ELR (cell line): ENCODE data around the gene ILDR2.

Experiments
- DNase-seq: peaks from one replicate; pipeline ENCODE4 v3.0.0-alpha.2; 2015; ENCODE audit warnings: low read depth

ILDR2 gene

GRCh38 chr1:166969074-166969677, 6.2 kb downstream of the ILDR2 start:
- no peak for DNase-seq

DNA sequence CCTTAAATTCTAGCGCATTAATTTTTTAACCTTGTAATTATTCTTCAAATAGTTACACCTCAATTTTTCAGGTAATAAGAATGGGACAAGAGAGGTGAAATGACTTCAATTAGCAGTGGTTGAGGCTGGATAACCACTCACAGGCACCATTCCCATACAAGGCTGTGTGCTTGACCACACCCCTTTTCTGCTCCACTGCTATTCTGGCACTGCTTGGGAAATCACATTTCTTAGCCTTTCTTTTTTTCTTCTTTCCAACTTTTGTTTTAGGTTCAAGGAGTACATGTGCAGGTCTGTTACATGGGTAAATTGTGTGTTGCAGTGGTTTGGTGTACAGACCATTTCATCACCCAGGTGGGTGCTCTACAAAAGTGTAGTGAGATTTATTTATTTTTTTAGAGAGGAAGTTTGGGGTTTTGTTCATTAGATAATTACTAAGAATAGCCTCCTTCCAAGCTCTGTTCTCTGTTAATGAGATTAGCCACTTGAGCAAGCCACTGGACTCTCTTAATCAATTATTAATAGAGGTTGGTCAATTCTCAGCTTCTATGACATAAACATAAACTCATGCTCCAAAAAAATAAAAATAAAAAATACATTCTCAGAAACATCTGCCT, 14.4 kb downstream of the ILDR2 start:
- no peak for DNase-seq

GRCh38 chr1:166956872-166957271, 18.5 kb downstream of the ILDR2 start:
- DNase-seq: no peak

- no peak for DNase-seq
Measured at GRCh38 chr1:166956057-166956850, 19.1 kb downstream of the ILDR2 start.

GRCh38 chr1:166953491-166953890, 21.8 kb downstream of the ILDR2 start:
- DNase-seq: no peak

- peak; percentile 86 for DNase-seq
Measured at GRCh38 chr1:166952002-166952746, 23.2 kb downstream of the ILDR2 start.

DNA sequence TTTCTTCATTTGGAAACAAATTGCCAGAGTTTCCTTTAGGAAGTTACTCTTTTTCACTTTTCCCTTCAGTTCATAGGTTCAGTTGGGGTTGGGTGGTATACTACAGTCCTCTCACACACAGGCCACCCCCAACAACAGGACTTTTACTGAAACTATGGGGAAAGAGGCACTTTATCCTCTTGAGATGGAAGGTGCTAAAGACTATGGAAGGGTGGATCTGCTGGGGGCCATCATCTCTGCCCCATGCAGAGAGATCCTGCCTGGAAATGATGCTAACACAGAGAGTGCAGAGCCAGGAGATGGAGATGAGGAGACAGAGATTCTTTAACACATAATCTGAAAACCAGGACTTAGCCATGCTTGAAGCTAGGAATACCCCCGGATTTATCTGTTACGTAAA, 24.3 kb downstream of the ILDR2 start:
- no peak for DNase-seq

GRCh38 chr1:166950156-166950555, 25.2 kb downstream of the ILDR2 start:
- no peak for DNase-seq

DNA sequence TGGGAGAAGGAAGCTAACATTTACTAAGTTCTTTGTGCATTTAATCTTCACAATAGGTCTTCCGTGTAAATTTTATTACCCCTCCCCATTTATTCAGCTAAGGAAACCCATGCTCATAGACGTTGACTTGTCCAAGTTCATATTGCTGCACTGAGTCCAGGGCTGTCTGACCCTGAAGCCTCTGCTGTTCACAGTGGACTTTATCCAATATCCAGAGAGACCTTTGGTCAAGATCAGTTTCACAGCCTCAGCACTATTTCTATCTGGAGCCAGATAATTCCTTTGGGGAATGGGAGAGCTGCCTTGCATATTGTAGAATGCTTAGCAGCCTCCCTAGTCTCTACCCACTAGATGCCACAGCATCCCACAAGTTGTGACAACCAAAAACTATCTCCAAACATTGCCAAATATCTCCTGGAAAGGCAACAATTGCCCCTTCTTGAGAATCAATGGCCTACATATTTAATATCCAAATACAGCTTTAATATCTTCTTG, 26.4 kb downstream of the ILDR2 start:
- no peak for DNase-seq

GRCh38 chr1:166947398-166948043, 27.8 kb downstream of the ILDR2 start:
- DNase-seq: peak; percentile 69

GRCh38 chr1:166944186-166944967, 31.0 kb downstream of the ILDR2 start:
- peak; percentile 78 for DNase-seq

GRCh38 chr1:166939741-166940375, 35.5 kb downstream of the ILDR2 start:
- no peak for DNase-seq

- no peak for DNase-seq
Measured at GRCh38 chr1:166937962-166938361, 37.4 kb downstream of the ILDR2 start.

DNA sequence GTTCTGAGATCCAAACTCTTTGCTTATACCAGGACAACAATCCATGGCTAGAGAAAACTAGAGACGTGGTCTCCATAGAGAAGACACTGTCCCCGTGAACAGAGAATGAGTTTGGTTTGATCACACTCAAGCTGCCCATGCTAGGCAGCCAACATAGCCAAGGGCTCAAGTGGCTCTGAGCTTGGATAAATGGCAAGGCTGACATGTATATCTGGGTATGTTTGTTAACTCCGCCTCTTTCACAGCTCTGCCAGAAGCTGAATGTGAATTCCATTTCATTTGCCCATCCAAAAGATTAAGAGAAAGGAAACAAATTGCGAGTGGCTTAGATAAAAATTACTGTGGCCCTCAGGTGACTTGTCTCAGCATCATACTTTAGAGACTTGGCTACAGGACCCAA, 38.0 kb downstream of the ILDR2 start:
- DNase-seq: no peak

GRCh38 chr1:166933633-166934032, 41.7 kb downstream of the ILDR2 start:
- DNase-seq: peak; percentile 38

DNA sequence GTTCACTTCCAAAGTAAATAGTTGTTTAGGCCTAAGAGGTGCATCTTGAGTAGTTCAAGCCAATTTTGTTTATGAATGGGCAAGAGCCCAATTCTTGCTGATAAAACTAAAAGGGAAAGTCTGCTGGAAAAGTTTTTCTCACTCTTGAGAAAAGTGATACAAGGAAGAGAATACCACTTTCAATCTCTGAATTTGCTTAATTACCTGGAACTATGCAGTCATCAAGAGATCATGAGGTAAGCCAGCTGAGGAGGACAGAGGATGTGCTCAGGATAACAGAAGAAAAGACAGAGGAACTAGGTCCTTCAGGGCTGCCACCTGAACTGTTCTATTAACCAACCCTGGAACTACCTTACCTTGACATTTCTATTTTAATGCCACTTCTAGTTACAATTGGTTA, 42.2 kb downstream of the ILDR2 start:
- no peak for DNase-seq

GRCh38 chr1:166929911-166930310, 45.4 kb downstream of the ILDR2 start:
- no peak for DNase-seq

GRCh38 chr1:166927701-166928100, 47.6 kb downstream of the ILDR2 start:
- DNase-seq: no peak

- DNase-seq: peak; percentile 73
Measured at GRCh38 chr1:166925810-166926478, 49.4 kb downstream of the ILDR2 start.
